NCI-H82 treated with DMSO at 0.1 percent for 48 hours (cell line): Measurements from ENCODE around the gene LCN12.

Experiments used
- DNase-seq: peaks from one replicate; lab custom pipeline; 2025; ENCODE audit not compliant: unreplicated experiment; lab: John Stamatoyannopoulos, UW

The LCN12 gene

GRCh38 chr9:136944519-136945332 is 7.3 kb upstream of the LCN12 start, which contains the start of the genes C8G and FBXW5:
Gene C8G (plus strand): TSS chr9:136945243. CDS start chr9:136945321, 78 bp downstream.
Gene FBXW5 (minus strand): TSS chr9:136944738. CDS start chr9:136944083, 655 bp downstream.
- peak; percentile 81 for DNase-seq

GRCh38 chr9:136945333-136946227 is 6.5 kb upstream of the LCN12 start:
- DNase-seq, result no peak

- DNase-seq, result no peak
Observed at GRCh38 chr9:136946228-136947027, 5.6 kb upstream of the LCN12 start.

GRCh38 chr9:136947028-136947891 is 4.8 kb upstream of the LCN12 start:
- DNase-seq, result no peak

- DNase-seq, result no peak
Observed at GRCh38 chr9:136947955-136948510, 4.0 kb upstream of the LCN12 start.

- DNase-seq, result no peak
Observed at GRCh38 chr9:136949239-136949816, 2.7 kb upstream of the LCN12 start.

- DNase-seq, result peak; percentile 62
Observed at GRCh38 chr9:136949817-136950655, 2.0 kb upstream of the LCN12 start.

- no peak for DNase-seq
Observed at GRCh38 chr9:136950656-136951276, 1.3 kb upstream of the LCN12 start.

- no peak for DNase-seq
Observed at GRCh38 chr9:136952321-136952850, 313 bp downstream of the LCN12 start.

- no peak for DNase-seq
Observed at GRCh38 chr9:136952876-136953770, 1.1 kb downstream of the LCN12 start.

GRCh38 chr9:136953771-136954269 is 1.7 kb downstream of the LCN12 start:
- DNase-seq, result no peak

- DNase-seq, result no peak
Observed at GRCh38 chr9:136954270-136955083, 2.4 kb downstream of the LCN12 start.

- no peak for DNase-seq
Observed at GRCh38 chr9:136955202-136955942, 3.3 kb downstream of the LCN12 start.

GRCh38 chr9:136955943-136956335 is 3.9 kb downstream of the LCN12 start:
- DNase-seq, result no peak

GRCh38 chr9:136956604-136957003 is 4.5 kb downstream of the LCN12 start:
- DNase-seq, result no peak
